Astrocyte of the cerebellum (primary cell): ENCODE data around the gene MKRN3.

Experiments
- DNase-seq: peaks from one replicate; pipeline ENCODE4 v3.0.0-alpha.2; 2011; ENCODE audit warnings: low read depth
- H3K4me3 ChIP-seq: 2 replicates; pipeline ENCODE4 v1.5.1; 2011; ENCODE audit warnings: mild to moderate bottlenecking, low read depth, low read length, moderate library complexity
- CTCF ChIP-seq: IDR thresholded peaks from 2 replicates; pipeline ENCODE4 v1.5.1; 2012; ENCODE audit warnings: low read length, low read depth, moderate library complexity, mild to moderate bottlenecking; ENCODE audit errors: missing control alignments
- in situ Hi-C: cut with HindIII; loops from 2 replicates; pipeline ENCODE4 v1.10.0; 2017; ENCODE audit warnings: low sequenced_read_pairs

Gene MKRN3

GRCh38 chr15:23565395-23566070, at the start of gene MKRN3:
Gene MKRN3 (plus strand): TSS chr15:23565674. CDS start chr15:23565783, 109 bp downstream.
- in situ Hi-C loops = no loop called here
- DNase-seq = peak; percentile 78
- peak within 1 kb of the TSS; percentile 80 for H3K4me3 ChIP-seq
- TF ChIP-seq CTCF = no peak

- no peak for TF ChIP-seq CTCF
- H3K4me3 ChIP-seq = no peak overlapping the region
- in situ Hi-C loops = no loop called here
- DNase-seq = no peak
Measured at GRCh38 chr15:23516866-23517265, 48.6 kb upstream of the MKRN3 start.

GRCh38 chr15:23518104-23518503, 47.4 kb upstream of the MKRN3 start:
- no peak overlapping the region for H3K4me3 ChIP-seq
- TF ChIP-seq CTCF = no peak
- DNase-seq = no peak
- in situ Hi-C loops = no loop called here

GRCh38 chr15:23524816-23525215, 40.7 kb upstream of the MKRN3 start:
- in situ Hi-C loops = no loop called here
- DNase-seq = no peak
- no peak overlapping the region for H3K4me3 ChIP-seq
- no peak for TF ChIP-seq CTCF

GRCh38 chr15:23529891-23530290, 35.6 kb upstream of the MKRN3 start:
- in situ Hi-C loops = no loop called here
- no peak for TF ChIP-seq CTCF

GRCh38 chr15:23532024-23532423, 33.5 kb upstream of the MKRN3 start:
- H3K4me3 ChIP-seq = no peak overlapping the region
- in situ Hi-C loops = no loop called here
- DNase-seq = no peak
- TF ChIP-seq CTCF = no peak

More at GRCh38 chr15:23529891-23530290, 35.6 kb upstream of the MKRN3 start:
- H3K4me3 ChIP-seq = no peak overlapping the region
- no peak for DNase-seq
